Measurements from ENCODE around the gene LIN7A. TPM values are rescaled to one million over a fixed set of nuclear protein-coding genes. Genes with fewer than 3 reads are reported as not detected.

The LIN7A gene
- total and polyA plus RNA-seq, 9 donors = 2.6 to 13.1 (median 6.6) TPM

DNA sequence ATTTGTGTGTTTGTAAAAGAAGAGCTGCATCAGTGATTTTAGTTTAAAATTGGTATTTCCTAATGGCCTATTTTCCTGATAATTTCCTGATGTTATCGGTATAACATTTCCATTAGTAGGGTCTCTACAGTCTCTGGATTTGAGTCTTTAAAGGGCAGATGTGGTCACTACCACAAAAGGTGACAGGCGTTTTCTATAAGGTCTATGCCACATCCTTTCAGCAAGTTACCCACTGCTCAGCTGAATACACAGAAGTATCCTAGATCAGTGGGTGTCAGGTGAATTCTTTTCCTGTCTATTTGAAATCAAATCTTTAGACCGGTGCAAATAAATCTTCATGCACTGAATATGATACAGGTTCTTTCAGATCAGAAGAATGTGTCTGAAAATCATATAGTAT lies 90.2 kb downstream of the LIN7A start:
- Histone ChIP-seq H3K9me3 (no peaks in the 10 kb centered on the region), H3K27ac (no peak overlapping the region), H3K4me1 (ENCODE audit: insufficient read depth) (no peaks in the 10 kb centered on the region), H3K36me3 (no peaks in the 10 kb centered on the region), H3K27me3 (no peaks in the 10 kb centered on the region), H3K4me3 (no peak overlapping the region)
- intact Hi-C loops (cut with DNase I) = no loop called here
- DNase-seq = no peak
- 83 to 94% (median 93%) methylated on average over 3 of the region's 3 CpGs for WGBS, 3 donors
- TF ChIP-seq POLR2A (IDR thresholded peaks at IDR 0.05) (no peak), EP300 (IDR thresholded peaks at IDR 0.05) (no peak)
- TF ChIP-seq, protein P1, sequence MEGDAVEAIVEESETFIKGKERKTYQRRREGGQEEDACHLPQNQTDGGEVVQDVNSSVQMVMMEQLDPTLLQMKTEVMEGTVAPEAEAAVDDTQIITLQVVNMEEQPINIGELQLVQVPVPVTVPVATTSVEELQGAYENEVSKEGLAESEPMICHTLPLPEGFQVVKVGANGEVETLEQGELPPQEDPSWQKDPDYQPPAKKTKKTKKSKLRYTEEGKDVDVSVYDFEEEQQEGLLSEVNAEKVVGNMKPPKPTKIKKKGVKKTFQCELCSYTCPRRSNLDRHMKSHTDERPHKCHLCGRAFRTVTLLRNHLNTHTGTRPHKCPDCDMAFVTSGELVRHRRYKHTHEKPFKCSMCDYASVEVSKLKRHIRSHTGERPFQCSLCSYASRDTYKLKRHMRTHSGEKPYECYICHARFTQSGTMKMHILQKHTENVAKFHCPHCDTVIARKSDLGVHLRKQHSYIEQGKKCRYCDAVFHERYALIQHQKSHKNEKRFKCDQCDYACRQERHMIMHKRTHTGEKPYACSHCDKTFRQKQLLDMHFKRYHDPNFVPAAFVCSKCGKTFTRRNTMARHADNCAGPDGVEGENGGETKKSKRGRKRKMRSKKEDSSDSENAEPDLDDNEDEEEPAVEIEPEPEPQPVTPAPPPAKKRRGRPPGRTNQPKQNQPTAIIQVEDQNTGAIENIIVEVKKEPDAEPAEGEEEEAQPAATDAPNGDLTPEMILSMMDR (IDR thresholded peaks at IDR 0.05) = no peak

DNA sequence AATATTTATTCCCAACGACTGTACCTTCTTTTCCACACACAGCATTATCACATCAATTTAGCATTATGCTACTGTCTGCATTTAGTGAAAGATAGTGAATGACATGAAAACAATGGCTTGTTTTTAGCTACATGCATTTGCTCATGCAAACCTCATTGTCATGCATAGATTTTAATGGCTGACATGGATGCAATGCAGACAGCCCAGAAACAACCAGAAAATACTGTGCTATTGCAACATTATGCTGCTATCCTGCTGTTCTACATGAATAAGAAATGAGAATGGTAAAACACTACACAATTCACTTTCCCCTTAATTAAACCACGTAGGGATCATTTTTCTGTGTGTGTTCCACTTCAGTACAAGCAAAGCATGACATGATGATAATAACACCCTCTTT lies 90.8 kb downstream of the LIN7A start:
- no peaks in the 10 kb centered on the region for H3K9me3 ChIP-seq
- intact Hi-C loops (cut with DNase I) = no loop called here
- H3K4me3 ChIP-seq = no peak overlapping the region
- H3K36me3 ChIP-seq = no peaks in the 10 kb centered on the region
- H3K4me1 ChIP-seq (ENCODE audit: insufficient read depth) = no peaks in the 10 kb centered on the region
- DNase-seq = no peak
- TF ChIP-seq EP300 (IDR thresholded peaks at IDR 0.05) (no peak), POLR2A (IDR thresholded peaks at IDR 0.05) (no peak)
- TF ChIP-seq, protein P1 (IDR thresholded peaks at IDR 0.05) = no peak
- H3K27me3 ChIP-seq = no peaks in the 10 kb centered on the region
- H3K27ac ChIP-seq = no peak overlapping the region
- 35 to 49% (median 45%) methylated on average over 2 of the region's 2 CpGs for WGBS, 3 donors

DNA sequence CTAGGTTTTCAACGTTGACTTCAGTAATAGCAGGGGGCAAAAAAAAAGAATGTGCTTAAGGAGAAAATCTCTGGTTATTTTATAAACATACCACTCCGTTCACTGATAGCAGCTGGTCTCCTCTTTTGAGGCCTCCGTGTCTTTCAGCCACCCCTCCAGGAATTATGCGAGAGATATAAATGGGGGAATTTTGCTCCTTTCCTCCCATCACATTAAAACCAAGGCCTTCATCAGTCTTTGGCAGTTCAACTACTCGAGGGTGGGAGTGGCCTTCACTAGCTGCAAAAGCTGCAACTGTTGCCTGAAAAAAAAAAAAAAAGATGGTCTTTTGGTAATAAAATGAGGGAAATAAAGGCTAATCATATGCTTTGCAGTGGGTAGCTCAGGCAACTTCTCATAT lies 92.1 kb downstream of the LIN7A start:
- WGBS, 3 donors = 4 to 14% (median 8%) methylated on average over 5 of the region's 5 CpGs
- DNase-seq = no peak
- Histone ChIP-seq H3K27ac (no peak overlapping the region), H3K9me3 (no peaks in the 10 kb centered on the region), H3K4me1 (ENCODE audit: insufficient read depth) (no peaks in the 10 kb centered on the region), H3K4me3 (no peak overlapping the region), H3K27me3 (no peaks in the 10 kb centered on the region), H3K36me3 (no peaks in the 10 kb centered on the region)
- TF ChIP-seq POLR2A (IDR thresholded peaks at IDR 0.05) (no peak), EP300 (IDR thresholded peaks at IDR 0.05) (no peak)
- TF ChIP-seq, protein P1 (IDR thresholded peaks at IDR 0.05) = no peak
- intact Hi-C loops (cut with DNase I) = no loop called here

DNA sequence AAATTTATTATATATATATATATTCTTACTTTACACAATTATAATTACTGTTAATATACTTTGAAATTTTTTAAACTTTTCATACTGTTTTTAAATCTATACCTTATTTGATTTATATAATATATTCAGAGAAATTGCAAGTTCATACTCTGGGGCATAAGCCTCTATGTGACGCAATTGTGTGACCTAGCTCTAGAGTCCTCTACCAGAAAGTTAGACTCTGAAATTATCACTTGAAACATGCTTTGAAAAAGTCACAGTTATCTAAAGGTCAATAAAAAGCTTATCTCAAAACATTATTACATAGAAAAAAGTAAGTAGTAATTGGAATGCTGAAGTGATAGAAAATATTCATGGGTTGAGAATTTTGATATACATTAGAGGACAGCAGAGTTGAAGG lies 93.8 kb downstream of the LIN7A start:
- no peak for DNase-seq
- intact Hi-C loops (cut with DNase I) = no loop called here
- Histone ChIP-seq H3K4me3 (no peak overlapping the region), H3K9me3 (no peaks in the 10 kb centered on the region), H3K4me1 (ENCODE audit: insufficient read depth) (no peaks in the 10 kb centered on the region), H3K27ac (no peak overlapping the region), H3K36me3 (no peaks in the 10 kb centered on the region), H3K27me3 (no peaks in the 10 kb centered on the region)
- TF ChIP-seq EP300 (IDR thresholded peaks at IDR 0.05) = no peak
- TF ChIP-seq, protein P1 (IDR thresholded peaks at IDR 0.05) = no peak
- no peak for TF ChIP-seq POLR2A (IDR thresholded peaks at IDR 0.05)
- 92 to 98% (median 95%) methylated on average over 1 of the region's 1 CpG for WGBS, 3 donors
